Measurements from ENCODE around the gene OR51V1.
"Not testable (repeated sequence)": the region's sequence is repeated elsewhere in the genome, so short reads cannot be mapped to it uniquely, and the experiment has no call there.

DNA sequence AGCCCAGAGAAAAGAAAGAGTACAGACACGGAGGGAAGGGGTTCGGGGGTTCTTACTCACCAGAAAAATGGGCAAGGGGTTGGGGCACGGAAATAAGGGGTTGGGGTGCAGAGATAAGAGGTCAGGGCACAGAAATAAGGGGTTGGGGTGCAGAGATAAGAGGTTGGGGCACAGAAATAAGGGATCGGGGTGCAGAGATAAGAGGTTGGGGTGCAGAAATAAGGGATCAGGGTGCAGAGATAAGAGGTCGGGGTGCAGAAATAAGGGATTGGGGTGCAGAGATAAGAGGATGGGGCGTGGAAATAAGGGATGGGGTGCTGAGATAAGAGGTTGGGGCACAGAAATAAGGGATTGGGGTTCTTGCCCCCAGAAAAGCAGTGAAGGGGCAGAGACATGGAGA is 35.7 kb downstream of the OR51V1 start:
- TF ChIP-seq, protein P1, sequence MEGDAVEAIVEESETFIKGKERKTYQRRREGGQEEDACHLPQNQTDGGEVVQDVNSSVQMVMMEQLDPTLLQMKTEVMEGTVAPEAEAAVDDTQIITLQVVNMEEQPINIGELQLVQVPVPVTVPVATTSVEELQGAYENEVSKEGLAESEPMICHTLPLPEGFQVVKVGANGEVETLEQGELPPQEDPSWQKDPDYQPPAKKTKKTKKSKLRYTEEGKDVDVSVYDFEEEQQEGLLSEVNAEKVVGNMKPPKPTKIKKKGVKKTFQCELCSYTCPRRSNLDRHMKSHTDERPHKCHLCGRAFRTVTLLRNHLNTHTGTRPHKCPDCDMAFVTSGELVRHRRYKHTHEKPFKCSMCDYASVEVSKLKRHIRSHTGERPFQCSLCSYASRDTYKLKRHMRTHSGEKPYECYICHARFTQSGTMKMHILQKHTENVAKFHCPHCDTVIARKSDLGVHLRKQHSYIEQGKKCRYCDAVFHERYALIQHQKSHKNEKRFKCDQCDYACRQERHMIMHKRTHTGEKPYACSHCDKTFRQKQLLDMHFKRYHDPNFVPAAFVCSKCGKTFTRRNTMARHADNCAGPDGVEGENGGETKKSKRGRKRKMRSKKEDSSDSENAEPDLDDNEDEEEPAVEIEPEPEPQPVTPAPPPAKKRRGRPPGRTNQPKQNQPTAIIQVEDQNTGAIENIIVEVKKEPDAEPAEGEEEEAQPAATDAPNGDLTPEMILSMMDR (IDR thresholded peaks at IDR 0.05): not testable (repeated sequence)
- TF ChIP-seq POLR2A (IDR thresholded peaks at IDR 0.05): not testable (repeated sequence)
